SK-N-SH (cell line): ENCODE data around the gene NKAIN4.

Source experiments
- GATA2 ChIP-seq: sonication (generic); formaldehyde crosslinking; IDR thresholded peaks from 2 replicates; pipeline ENCODE4 v1.5.0; 2020; ENCODE audit warnings: mild to moderate bottlenecking, missing genetic modification reagents
- RFX5 ChIP-seq: IDR thresholded peaks from 2 replicates; pipeline ENCODE4 v1.6.1; 2012; ENCODE audit warnings: mild to moderate bottlenecking, improper control_type of control experiment, low read length

DNA sequence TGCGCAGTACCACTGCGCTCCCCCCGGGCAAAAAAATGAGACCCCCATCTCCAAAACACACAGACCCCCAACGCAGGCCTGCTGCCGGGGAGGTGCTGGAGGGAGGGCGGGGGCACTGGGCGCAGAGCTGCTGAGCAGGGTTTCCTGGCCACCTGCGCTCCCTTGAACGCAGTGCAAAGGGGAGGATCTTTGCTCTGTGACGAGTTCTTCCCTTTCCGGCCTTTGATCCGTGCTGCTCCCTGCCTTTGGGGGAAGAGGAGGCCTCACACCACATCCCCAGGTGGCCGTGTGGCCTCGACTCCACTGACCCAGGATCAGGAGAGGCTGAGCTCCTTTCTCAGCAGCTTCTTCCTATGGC lies 29.8 kb upstream of the NKAIN4 start:
- TF ChIP-seq GATA2 (CRISPR knock-in tag) (no peak), RFX5 (no peak)
